GM19372 (cell line): Measurements from ENCODE around the gene RBM41.

Experiments
- ATAC-seq: cut with Tn5 transposase; IDR thresholded peaks from one replicate; pipeline ENCODE4 v1.9.1; 2021; ENCODE audit warnings: mild to moderate bottlenecking, low read depth, moderate library complexity; ENCODE audit not compliant: unreplicated experiment

Gene RBM41

DNA sequence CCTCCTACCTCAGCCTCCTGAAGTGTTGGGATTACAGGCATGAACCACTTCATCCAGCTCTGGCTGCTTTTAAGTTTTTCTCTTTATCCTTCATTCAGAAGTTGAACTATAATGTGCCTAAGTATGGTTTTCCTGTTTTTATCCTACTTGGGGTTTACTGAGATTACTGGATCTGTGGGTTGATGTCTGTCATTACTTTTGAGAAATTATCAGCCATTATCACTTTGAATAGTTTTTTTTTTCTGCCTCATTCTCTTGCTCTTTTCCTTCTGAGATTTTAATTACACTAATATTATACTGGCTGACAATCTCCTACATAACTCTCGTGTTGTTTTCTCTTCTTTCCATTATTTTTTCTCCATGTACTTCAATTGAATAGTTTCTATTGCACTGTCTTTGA lies 71.0 kb downstream of the RBM41 start:
- ATAC-seq: no peak

DNA sequence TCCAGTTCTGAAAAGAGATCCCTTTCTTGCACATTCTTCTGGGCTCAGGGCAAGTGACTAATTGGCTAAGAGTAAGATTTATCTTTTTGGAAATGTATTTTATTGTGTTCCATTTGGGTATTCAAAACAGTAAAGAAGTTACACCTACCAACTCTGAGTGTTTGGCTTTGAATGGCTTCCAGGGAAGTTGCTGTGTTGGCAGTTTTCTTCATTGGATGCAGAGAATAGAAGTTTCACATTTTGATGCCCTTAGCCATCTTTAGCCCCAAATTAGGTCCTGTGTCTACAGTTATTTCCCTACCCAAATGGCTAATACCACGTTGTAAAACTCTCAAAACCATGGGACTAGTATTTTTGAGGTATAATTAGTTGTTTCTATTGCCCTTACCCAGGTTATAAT lies 88.9 kb downstream of the RBM41 start:
- no peak for ATAC-seq

DNA sequence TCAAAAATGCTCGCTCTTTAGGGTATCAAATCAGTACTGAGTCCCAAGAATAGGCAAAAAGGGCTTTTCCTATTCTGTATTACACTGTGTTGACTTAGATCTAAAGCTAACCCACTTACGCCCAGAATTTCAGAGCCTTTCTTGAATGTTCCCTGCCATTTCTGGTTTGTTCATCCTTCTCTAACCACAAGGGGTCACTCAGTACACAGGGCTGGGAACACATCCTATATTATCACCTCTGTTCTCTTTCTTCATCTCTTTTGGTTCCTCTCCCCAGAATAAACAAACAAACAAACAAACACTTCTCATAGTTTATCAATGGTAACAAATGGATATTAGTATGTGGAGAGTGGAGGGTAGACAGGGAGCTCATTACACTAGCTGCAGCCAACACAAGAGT lies 93.1 kb downstream of the RBM41 start:
- no peak for ATAC-seq

DNA sequence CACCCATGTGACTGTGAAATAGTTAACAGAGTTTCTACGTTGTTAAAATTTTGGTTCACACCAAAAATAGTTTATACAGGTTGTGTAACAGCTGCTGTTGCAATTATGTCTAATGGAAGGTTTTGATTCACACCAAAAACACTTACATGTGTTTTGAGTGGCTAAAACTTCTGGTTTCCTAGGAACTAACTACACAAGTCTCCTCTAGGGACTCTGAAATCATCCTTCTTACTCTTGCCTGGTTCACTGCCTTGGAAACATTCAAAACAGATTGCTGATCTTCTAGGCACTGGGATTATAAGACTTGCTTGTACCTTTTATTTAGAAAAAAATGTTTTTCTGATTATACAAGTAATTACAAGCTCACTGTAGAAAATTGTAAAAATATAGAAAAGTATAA lies 103.7 kb downstream of the RBM41 start:
- no peak for ATAC-seq
